HepG2 (cell line): ENCODE data around the gene VAV2. TPM values are rescaled to one million over a fixed set of nuclear protein-coding genes. Genes with fewer than 3 reads are reported as not detected.

Source experiments
- BRCA1 ChIP-seq: sonication (generic); formaldehyde crosslinking; IDR thresholded peaks from 2 replicates; pipeline ENCODE4 v1.4.0; 2020; ENCODE audit warnings: missing genetic modification reagents
- NFIB ChIP-seq: sonication (generic); formaldehyde crosslinking; IDR thresholded peaks from 2 replicates; pipeline ENCODE4 v1.9.0; 2021; ENCODE audit warnings: missing genetic modification reagents, mild to moderate bottlenecking, borderline replicate concordance
- SALL2 ChIP-seq: sonication (generic); formaldehyde crosslinking; IDR thresholded peaks from 2 replicates; pipeline ENCODE4 v1.8.1; 2023; ENCODE audit warnings: mild to moderate bottlenecking, missing genetic modification reagents, inconsistent platforms
- TAF1 ChIP-seq: sonication (generic); formaldehyde crosslinking; IDR thresholded peaks from 2 replicates; pipeline ENCODE4 v1.4.0; 2020; ENCODE audit warnings: missing genetic modification reagents
- THAP9 ChIP-seq: sonication (generic); formaldehyde crosslinking; IDR thresholded peaks from 2 replicates; pipeline ENCODE4; 2020; ENCODE audit warnings: missing genetic modification reagents, mild to moderate bottlenecking, borderline replicate concordance
- polyA plus RNA-seq, 8 experiments: library from polyadenylated mRNA; depleted of rRNA in 3 of 8; stranded (reverse) in 7 of 8; unstranded in 1 of 8; fragments of >200 nt; fragmentation: Illumina TruSeq in 4 of 8; extraction: Trizol in 4 of 8; gene quantifications; 2 replicates each; pipeline versions ENCODE4 v1.2.1 to v1.2.3, GENCODE V29; 2011 to 2016; ENCODE audit warnings: low read depth in 4 of 8, missing spikeins in 1 of 8, mixed read lengths in 1 of 8; ENCODE audit not compliant: insufficient read depth in 1 of 8
- total RNA-seq, 5 experiments: library from RNA; depleted of rRNA; stranded (reverse); fragments of >200 nt; fragmentation: Illumina TruSeq; extraction: Trizol; gene quantifications; 2 replicates each; pipeline ENCODE4 v1.2.3, GENCODE V29; 2016; ENCODE audit warnings: low read depth in 1 of 5
- TF ChIP-seq, protein P1 (sequence below): IDR thresholded peaks from 2 replicates; pipeline ENCODE4 v1.6.1; 2016; ENCODE audit warnings: low read depth, missing genetic modification reagents, missing compliant biosample characterization
- TF ChIP-seq, protein P2 (sequence below): IDR thresholded peaks from 2 replicates; pipeline ENCODE4 v1.6.1; 2018; ENCODE audit warnings: missing genetic modification reagents, mild to moderate bottlenecking, missing compliant biosample characterization
- TF ChIP-seq, protein P3 (sequence below): sonication (generic); formaldehyde crosslinking; IDR thresholded peaks from 2 replicates; pipeline ENCODE4 v1.4.0; 2020; ENCODE audit warnings: missing genetic modification reagents
- TF ChIP-seq, protein P4 (sequence below): sonication (generic); formaldehyde crosslinking; IDR thresholded peaks from 2 replicates; pipeline ENCODE4 v1.4.0; 2020; ENCODE audit warnings: missing genetic modification reagents; ENCODE audit errors: not compliant biosample characterization

Gene VAV2
- total and polyA plus RNA-seq, 2 of the 13 experiments (the other 11 are each of a cell fraction or from before 2014, with no cell fraction given) = 22.5 to 22.9 TPM

DNA sequence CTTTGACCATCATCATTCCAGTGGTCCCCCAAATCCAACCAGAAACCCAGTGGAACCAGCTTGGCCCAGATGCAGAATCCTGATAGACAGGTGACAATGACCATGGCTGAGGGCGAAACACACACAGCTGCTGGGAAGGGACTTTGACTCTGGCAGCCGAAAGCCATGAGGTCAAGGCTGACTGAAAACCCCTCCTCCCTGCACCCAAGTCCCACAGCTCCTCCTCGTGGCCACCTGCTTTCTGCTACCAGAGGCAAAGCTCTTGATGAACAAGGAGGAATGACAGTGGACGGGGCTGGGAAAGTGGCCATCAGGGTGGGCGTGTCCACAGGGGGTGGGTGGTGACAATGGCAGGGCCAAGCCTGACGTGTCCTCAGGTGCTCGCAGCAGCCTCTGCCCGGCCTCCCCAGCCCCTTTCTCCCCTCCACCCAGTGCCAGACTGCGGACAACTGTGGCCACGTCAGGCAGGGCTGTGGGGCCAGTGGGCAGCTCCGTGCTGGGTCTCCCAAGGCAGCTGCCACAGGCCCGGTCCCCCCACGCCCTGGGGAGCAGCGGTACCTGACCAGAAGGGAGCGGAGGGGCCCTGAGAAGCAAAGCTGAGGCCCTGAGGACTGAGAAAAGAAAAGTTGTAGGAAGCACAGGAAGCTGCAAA, 223.1 kb downstream of the VAV2 start (continued):
- TF ChIP-seq, protein P1, sequence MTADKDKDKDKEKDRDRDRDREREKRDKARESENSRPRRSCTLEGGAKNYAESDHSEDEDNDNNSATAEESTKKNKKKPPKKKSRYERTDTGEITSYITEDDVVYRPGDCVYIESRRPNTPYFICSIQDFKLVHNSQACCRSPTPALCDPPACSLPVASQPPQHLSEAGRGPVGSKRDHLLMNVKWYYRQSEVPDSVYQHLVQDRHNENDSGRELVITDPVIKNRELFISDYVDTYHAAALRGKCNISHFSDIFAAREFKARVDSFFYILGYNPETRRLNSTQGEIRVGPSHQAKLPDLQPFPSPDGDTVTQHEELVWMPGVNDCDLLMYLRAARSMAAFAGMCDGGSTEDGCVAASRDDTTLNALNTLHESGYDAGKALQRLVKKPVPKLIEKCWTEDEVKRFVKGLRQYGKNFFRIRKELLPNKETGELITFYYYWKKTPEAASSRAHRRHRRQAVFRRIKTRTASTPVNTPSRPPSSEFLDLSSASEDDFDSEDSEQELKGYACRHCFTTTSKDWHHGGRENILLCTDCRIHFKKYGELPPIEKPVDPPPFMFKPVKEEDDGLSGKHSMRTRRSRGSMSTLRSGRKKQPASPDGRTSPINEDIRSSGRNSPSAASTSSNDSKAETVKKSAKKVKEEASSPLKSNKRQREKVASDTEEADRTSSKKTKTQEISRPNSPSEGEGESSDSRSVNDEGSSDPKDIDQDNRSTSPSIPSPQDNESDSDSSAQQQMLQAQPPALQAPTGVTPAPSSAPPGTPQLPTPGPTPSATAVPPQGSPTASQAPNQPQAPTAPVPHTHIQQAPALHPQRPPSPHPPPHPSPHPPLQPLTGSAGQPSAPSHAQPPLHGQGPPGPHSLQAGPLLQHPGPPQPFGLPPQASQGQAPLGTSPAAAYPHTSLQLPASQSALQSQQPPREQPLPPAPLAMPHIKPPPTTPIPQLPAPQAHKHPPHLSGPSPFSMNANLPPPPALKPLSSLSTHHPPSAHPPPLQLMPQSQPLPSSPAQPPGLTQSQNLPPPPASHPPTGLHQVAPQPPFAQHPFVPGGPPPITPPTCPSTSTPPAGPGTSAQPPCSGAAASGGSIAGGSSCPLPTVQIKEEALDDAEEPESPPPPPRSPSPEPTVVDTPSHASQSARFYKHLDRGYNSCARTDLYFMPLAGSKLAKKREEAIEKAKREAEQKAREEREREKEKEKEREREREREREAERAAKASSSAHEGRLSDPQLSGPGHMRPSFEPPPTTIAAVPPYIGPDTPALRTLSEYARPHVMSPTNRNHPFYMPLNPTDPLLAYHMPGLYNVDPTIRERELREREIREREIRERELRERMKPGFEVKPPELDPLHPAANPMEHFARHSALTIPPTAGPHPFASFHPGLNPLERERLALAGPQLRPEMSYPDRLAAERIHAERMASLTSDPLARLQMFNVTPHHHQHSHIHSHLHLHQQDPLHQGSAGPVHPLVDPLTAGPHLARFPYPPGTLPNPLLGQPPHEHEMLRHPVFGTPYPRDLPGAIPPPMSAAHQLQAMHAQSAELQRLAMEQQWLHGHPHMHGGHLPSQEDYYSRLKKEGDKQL (CRISPR knock-in tag) = 0 out of 2 replicates have a peak, but pooled peaks have one; percentile 12
- peak; percentile 50; the same call in 1 of the 2 replicates for TF ChIP-seq THAP9 (CRISPR knock-in tag)
- TF ChIP-seq BRCA1 (CRISPR knock-in tag) = no peak
- TF ChIP-seq, protein P2, sequence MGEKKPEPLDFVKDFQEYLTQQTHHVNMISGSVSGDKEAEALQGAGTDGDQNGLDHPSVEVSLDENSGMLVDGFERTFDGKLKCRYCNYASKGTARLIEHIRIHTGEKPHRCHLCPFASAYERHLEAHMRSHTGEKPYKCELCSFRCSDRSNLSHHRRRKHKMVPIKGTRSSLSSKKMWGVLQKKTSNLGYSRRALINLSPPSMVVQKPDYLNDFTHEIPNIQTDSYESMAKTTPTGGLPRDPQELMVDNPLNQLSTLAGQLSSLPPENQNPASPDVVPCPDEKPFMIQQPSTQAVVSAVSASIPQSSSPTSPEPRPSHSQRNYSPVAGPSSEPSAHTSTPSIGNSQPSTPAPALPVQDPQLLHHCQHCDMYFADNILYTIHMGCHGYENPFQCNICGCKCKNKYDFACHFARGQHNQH = peak; percentile 58; the same call in 1 of the 2 replicates
- TF ChIP-seq NFIB (CRISPR knock-in tag) = no peak
- TF ChIP-seq, protein P3, sequence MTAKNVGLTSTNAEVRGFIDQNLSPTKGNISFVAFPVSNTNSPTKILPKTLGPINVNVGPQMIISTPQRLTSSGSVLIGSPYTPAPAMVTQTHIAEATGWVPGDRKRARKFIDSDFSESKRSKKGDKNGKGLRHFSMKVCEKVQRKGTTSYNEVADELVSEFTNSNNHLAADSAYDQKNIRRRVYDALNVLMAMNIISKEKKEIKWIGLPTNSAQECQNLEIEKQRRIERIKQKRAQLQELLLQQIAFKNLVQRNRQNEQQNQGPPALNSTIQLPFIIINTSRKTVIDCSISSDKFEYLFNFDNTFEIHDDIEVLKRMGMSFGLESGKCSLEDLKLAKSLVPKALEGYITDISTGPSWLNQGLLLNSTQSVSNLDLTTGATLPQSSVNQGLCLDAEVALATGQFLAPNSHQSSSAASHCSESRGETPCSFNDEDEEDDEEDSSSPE (CRISPR knock-in tag) = peak; percentile 48; the same call in 1 of the 2 replicates
- TF ChIP-seq, protein P4, sequence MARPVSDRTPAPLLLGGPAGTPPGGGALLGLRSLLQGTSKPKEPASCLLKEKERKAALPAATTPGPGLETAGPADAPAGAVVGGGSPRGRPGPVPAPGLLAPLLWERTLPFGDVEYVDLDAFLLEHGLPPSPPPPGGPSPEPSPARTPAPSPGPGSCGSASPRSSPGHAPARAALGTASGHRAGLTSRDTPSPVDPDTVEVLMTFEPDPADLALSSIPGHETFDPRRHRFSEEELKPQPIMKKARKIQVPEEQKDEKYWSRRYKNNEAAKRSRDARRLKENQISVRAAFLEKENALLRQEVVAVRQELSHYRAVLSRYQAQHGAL (CRISPR knock-in tag) = no peak
- TF ChIP-seq TAF1 (CRISPR knock-in tag) = no peak
- 0 out of 2 replicates have a peak, but pooled peaks have one; percentile 68 for TF ChIP-seq SALL2 (CRISPR knock-in tag)
